Calu3 (cell line): ENCODE results near the gene MLN. TPM values are rescaled to one million over a fixed set of nuclear protein-coding genes. Genes with fewer than 3 reads are reported as not detected.

Experiments used
- BruUV-seq: library from RNA; stranded (reverse); fragments of 400-500 nt; replicated peaks from 2 replicates; lab custom pipeline; 2021; lab: Mats Ljungman, UMichigan
- CTCF ChIA-PET: fragments of 300-600 bp; sonication (Branson Sonifier 250); formaldehyde crosslinking; loops from one replicate; lab custom pipeline; 2022; ENCODE audit warnings: antibody characterized with exemption; lab: Charles Lee
- DNase-seq: peaks from one replicate; pipeline ENCODE4 v3.0.0; 2022
- H3K27ac Mint-ChIP-seq: one replicate; pipeline ENCODE4 v1.8.0; 2022; ENCODE audit warnings: mixed read lengths; ENCODE audit not compliant: unreplicated experiment
- H3K27me3 Mint-ChIP-seq: one replicate; pipeline ENCODE4 v1.8.0; 2022; ENCODE audit warnings: mixed read lengths; ENCODE audit not compliant: unreplicated experiment
- H3K36me3 Mint-ChIP-seq: one replicate; pipeline ENCODE4 v1.8.0; 2022; ENCODE audit warnings: mild to moderate bottlenecking, moderate library complexity, mixed read lengths; ENCODE audit not compliant: insufficient read depth, unreplicated experiment
- H3K4me1 Mint-ChIP-seq: one replicate; pipeline ENCODE4 v1.8.0; 2022; ENCODE audit warnings: mild to moderate bottlenecking, low read depth, mixed read lengths; ENCODE audit not compliant: unreplicated experiment
- H3K4me3 Mint-ChIP-seq: one replicate; pipeline ENCODE4 v1.8.0; 2022; ENCODE audit warnings: mild to moderate bottlenecking, low read depth, moderate library complexity, mixed read lengths; ENCODE audit not compliant: unreplicated experiment
- H3K9me3 Mint-ChIP-seq: one replicate; pipeline ENCODE4 v1.8.0; 2022; ENCODE audit warnings: low read depth, mixed read lengths; ENCODE audit not compliant: unreplicated experiment
- intact Hi-C: fragments of 100-400 bp; cut with micrococcal nuclease; formaldehyde crosslinking; loops from one replicate; pipeline ENCODE4 v1.10.0; 2022; ENCODE audit not compliant: unreplicated experiment
- total RNA-seq: library from RNA; stranded (reverse); gene quantifications from 2 replicates; pipeline ENCODE4 v1.2.3, GENCODE V29; 2022
- TF ChIP-seq, protein P1 (sequence below): fragments of 200-600 bp; IDR thresholded peaks from one replicate; pipeline ENCODE4 v1.8.0; 2022; ENCODE audit warnings: antibody characterized with exemption; ENCODE audit not compliant: unreplicated experiment

MLN gene
- total RNA-seq, 1 experiment from 2014 or later = not detected

DNA sequence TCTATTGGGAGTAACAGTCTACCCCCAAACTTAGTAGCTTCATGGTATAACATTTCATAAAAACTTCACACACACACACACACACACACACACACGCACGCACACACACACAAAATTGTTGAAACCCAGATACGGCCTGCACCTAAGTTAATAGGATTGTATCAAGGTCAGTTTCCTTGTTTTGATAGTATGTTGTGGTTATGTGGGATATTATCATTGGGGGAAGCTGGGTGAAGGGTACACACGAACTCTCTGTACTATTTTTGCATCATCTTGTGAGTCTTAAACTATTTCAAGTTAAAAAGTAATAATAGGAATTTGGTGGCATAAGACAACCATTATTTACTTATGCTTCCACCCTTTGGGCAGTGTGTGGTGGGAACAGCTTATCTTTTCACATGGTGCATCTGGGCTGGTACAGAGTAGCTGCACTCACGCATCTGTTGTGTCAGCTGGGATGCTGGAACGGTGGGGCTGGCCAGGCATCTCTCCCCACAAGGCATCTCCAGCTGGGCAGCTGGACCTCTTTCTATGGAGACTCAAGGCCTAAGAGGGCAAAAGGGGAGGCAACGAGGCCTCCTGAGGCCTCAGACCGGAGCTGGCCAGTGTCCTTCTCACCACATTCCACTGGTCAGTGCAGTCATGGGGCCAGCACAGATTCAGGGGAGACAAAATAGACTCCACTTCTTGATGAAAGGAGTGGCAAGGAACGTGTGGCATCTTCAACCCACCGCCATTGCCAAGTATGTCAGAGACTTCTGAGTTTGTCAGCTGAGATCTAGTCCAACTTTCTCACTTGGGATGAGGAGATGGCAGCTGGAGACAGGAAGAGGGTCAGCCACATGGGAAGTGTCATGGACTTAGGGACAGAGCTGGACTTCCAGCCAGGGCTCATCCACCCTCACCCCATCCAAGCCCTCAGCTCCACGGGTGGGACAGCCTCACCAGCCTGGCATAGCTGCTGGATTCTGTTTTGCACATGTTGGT is 36.6 kb downstream of the MLN start:
- Mint-ChIP-seq H3K27ac (no peak overlapping the region), H3K4me3 (no peak overlapping the region), H3K27me3 (peaks cover 58% of the 10 kb centered on the region), H3K36me3 (peaks cover 29% of the 10 kb centered on the region), H3K9me3 (peaks cover 2% of the 10 kb centered on the region), H3K4me1 (peaks cover 6% of the 10 kb centered on the region)
- CTCF ChIA-PET = interaction anchor here (0.6 to 3.0 kb wide), 6 partner anchors 10 to 369 kb away, joined by 3 to 10 read pairs (median 3); partner anchors contain the start of gene UQCC2
- intact Hi-C loops = loop anchor here (5.0 kb wide), 1 partner anchor 180 kb away; no protein-coding TSS in a partner anchor
- TF ChIP-seq, protein P1, sequence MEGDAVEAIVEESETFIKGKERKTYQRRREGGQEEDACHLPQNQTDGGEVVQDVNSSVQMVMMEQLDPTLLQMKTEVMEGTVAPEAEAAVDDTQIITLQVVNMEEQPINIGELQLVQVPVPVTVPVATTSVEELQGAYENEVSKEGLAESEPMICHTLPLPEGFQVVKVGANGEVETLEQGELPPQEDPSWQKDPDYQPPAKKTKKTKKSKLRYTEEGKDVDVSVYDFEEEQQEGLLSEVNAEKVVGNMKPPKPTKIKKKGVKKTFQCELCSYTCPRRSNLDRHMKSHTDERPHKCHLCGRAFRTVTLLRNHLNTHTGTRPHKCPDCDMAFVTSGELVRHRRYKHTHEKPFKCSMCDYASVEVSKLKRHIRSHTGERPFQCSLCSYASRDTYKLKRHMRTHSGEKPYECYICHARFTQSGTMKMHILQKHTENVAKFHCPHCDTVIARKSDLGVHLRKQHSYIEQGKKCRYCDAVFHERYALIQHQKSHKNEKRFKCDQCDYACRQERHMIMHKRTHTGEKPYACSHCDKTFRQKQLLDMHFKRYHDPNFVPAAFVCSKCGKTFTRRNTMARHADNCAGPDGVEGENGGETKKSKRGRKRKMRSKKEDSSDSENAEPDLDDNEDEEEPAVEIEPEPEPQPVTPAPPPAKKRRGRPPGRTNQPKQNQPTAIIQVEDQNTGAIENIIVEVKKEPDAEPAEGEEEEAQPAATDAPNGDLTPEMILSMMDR = no peak
- BruUV-seq = no TSS peak
- DNase-seq = no peak

DNA sequence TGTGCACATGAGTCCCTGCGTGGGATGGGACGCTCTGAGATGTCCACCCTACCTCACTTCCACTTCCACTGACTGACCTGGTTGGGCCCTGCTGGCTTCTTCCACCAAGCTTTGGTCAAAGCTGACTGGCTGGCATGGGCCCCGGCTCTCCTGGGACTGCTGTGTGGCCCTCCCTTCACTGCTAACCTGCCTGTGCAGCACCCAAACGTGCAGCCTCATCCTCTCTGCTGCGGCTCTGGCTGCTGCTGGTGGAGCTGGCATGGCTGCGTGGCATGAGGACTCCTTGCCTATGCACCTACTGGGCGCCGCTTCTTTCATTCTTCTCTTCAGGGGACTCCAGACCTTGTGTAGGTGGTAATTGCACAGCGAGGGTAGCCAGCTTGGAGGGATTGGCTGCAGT is 38.4 kb downstream of the MLN start:
- intact Hi-C loops = loop anchor here (5.0 kb wide), 1 partner anchor 178 kb away; no protein-coding TSS in a partner anchor
- H3K9me3 Mint-ChIP-seq = peaks cover 2% of the 10 kb centered on the region
- no TSS peak for BruUV-seq
- peaks cover 15% of the 10 kb centered on the region for H3K36me3 Mint-ChIP-seq
- CTCF ChIA-PET = interaction anchor here (0.6 kb wide), 1 partner anchor 292 kb away, joined by 3 read pairs; no protein-coding TSS in a partner anchor
- DNase-seq = no peak
- H3K27me3 Mint-ChIP-seq = peaks cover 58% of the 10 kb centered on the region
- TF ChIP-seq, protein P1 = no peak
- no peak overlapping the region for H3K4me3 Mint-ChIP-seq
- no peaks in the 10 kb centered on the region for H3K4me1 Mint-ChIP-seq
- no peak overlapping the region for H3K27ac Mint-ChIP-seq

DNA sequence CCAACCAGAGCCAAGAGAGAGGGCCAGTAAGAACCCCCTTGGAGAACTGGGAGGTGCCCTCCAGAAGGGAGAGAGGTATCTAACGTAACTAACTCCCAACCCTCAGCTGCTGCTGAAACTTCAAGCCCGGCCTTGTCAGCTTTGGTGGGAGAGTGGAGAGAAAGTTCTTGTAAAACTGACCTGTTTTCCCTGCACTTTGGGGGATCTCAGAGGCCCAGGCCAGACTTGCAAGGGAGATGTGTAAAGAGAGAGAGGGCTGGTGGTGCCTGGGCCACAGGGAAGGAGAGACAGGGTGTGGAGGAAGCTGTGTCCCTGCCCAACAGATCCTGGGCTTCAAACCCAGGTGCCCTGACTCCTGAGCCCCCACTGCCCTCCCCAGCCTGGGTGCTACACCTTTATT is 39.8 kb downstream of the MLN start:
- Mint-ChIP-seq H3K4me3 (no peak overlapping the region), H3K27me3 (peaks cover 58% of the 10 kb centered on the region), H3K4me1 (peaks cover 3% of the 10 kb centered on the region), H3K36me3 (peaks cover 10% of the 10 kb centered on the region), H3K9me3 (peaks cover 2% of the 10 kb centered on the region), H3K27ac (no peak overlapping the region)
- CTCF ChIA-PET = interaction anchor here (7.0 kb wide), 1 partner anchor 53 kb away, joined by 89 read pairs; the partner anchor contains the start of gene UQCC2
- TF ChIP-seq, protein P1 = no peak
- intact Hi-C loops = no loop called here
- no TSS peak for BruUV-seq
- no peak for DNase-seq

DNA sequence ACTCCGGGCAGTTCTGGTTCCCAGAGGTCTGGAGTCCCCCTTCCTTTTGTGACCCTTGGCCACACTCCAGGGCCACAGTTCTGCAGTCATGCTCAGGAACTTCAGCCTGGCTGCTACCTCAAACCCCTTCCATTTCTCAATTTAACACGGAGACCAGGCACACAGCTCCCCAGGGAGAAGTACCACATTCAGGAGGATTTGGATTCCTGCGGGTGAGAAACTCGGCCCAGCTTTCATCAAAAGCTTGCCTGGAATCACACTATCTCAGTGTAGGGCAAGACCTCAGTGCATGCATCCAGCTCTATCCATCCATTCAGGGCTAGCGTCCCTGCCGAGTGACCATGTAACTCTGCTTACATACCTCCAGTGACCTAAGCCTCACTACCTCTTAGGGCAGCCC is 40.3 kb downstream of the MLN start:
- H3K4me1 Mint-ChIP-seq = peaks cover 8% of the 10 kb centered on the region
- H3K36me3 Mint-ChIP-seq = peaks cover 8% of the 10 kb centered on the region
- H3K9me3 Mint-ChIP-seq = peaks cover 2% of the 10 kb centered on the region
- CTCF ChIA-PET = interaction anchor here (7.0 kb wide), 1 partner anchor 52 kb away, joined by 89 read pairs; the partner anchor contains the start of gene UQCC2
- H3K4me3 Mint-ChIP-seq = no peak overlapping the region
- TF ChIP-seq, protein P1 = no peak
- no TSS peak for BruUV-seq
- intact Hi-C loops = no loop called here
- no peak overlapping the region for H3K27ac Mint-ChIP-seq
- peaks cover 55% of the 10 kb centered on the region for H3K27me3 Mint-ChIP-seq
- no peak for DNase-seq
